ENCODE data around the gene MAST4.

DNA sequence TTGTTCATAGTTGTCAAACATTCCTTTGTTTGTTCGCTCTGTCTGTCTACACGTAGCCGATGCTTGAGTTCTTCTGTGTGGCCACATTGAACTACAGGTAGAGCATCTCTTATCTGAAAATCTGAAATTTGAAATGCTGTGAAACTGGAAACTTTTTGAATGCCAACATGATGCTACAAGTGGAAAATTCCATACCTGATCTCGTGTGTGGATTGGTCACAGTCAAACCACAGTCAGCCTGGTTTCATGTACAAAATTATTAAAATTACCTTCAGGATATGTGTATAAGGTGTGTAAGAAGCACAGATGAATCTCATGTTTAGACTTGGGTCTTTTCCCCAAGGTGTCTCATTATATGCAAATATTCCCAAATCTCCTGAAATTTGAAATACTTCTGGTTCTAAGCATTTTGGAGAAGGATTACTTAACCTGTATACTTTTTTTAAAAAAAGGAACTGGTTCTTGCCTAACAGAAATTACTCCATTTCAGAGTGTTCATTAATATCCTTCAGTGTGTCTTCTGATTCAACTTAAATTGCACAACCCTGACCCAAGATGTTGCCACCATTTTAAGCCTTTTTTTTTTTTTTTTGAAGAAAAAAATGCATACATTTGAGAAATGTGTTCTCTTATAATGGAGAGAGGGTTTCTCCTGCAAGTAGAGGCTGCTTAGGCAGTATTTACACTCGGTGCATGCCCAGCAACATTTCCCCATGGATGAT is 254.3 kb downstream of the MAST4 start:
- TF ChIP-seq, protein P1, sequence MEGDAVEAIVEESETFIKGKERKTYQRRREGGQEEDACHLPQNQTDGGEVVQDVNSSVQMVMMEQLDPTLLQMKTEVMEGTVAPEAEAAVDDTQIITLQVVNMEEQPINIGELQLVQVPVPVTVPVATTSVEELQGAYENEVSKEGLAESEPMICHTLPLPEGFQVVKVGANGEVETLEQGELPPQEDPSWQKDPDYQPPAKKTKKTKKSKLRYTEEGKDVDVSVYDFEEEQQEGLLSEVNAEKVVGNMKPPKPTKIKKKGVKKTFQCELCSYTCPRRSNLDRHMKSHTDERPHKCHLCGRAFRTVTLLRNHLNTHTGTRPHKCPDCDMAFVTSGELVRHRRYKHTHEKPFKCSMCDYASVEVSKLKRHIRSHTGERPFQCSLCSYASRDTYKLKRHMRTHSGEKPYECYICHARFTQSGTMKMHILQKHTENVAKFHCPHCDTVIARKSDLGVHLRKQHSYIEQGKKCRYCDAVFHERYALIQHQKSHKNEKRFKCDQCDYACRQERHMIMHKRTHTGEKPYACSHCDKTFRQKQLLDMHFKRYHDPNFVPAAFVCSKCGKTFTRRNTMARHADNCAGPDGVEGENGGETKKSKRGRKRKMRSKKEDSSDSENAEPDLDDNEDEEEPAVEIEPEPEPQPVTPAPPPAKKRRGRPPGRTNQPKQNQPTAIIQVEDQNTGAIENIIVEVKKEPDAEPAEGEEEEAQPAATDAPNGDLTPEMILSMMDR (IDR thresholded peaks at IDR 0.05): no peak
- TF ChIP-seq EP300 (IDR thresholded peaks at IDR 0.05): peak in 1 of 2 donors; percentile 34

Measured in tibial nerve (tissue), 4 donors.